ENCODE measurements around the gene NHLH1. TPM values are rescaled to one million over a fixed set of nuclear protein-coding genes. Genes with fewer than 3 reads are reported as not detected.
A peak's percentile ranks its signal among the peaks of the same experiment; 100 is the strongest.

Gene NHLH1
- total RNA-seq, 2 experiments from 2014 or later = 0.32 to 0.42 TPM

GRCh38 chr1:160342953-160343869 is 23.7 kb upstream of the NHLH1 start, which contains the start of the genes COPA and NCSTN:
Gene COPA, minus strand, starts transcription at chr1:160343250. Its CDS starts 80 bp downstream, at chr1:160343170.
Gene NCSTN, plus strand, starts transcription at chr1:160343383. Its CDS starts 14 bp downstream, at chr1:160343397.
- Mint-ChIP-seq H3K9me3 (ENCODE audit: low read depth) (no peaks in the 10 kb centered on the region), H3K36me3 (ENCODE audit: low read depth) (peaks cover 44% of the 10 kb centered on the region), H3K4me1 (peaks cover 31% of the 10 kb centered on the region), H3K27ac (peak within 1 kb of the TSS; percentile 100), H3K4me3 (peak within 1 kb of the TSS; percentile 100), H3K27me3 (no peaks in the 10 kb centered on the region)
- peak; percentile 94 for DNase-seq
- ATAC-seq = peak; percentile 99
- ChIA-PET CTCF (interaction anchor here (0.6 to 0.9 kb wide), 3 partner anchors 239 to 658 kb away, joined by 3 read pairs; no protein-coding TSS in a partner anchor), POLR2A (no interaction called here)
- intact Hi-C loops (cut with DNase I, micrococcal nuclease) = loop anchor here (1.0 to 5.0 kb wide), 7 partner anchors 58 to 1404 kb away; partner anchors contain the start of genes PEX19 (in 2 of the 2), DCAF8 (in 1 of the 2), DUSP12 (in 1 of the 2) and IGSF8 (in 1 of the 2)

GRCh38 chr1:160344241-160344640 is 22.6 kb upstream of the NHLH1 start:
- Mint-ChIP-seq H3K4me3 (peak overlapping the region; percentile 100), H3K27ac (peak overlapping the region; percentile 100), H3K27me3 (no peaks in the 10 kb centered on the region), H3K36me3 (ENCODE audit: low read depth) (peaks cover 37% of the 10 kb centered on the region), H3K9me3 (ENCODE audit: low read depth) (no peaks in the 10 kb centered on the region), H3K4me1 (peaks cover 27% of the 10 kb centered on the region)
- ChIA-PET CTCF (interaction anchor here (0.6 to 1.3 kb wide), 5 partner anchors 10 to 275 kb away, joined by 3 to 8 read pairs (median 3); no protein-coding TSS in a partner anchor), POLR2A (no interaction called here)
- intact Hi-C loops (cut with DNase I, micrococcal nuclease) = loop anchor here in 1 of 2 experiments (5.0 kb wide), 1 partner anchor 1403 kb away; the partner anchor contains the start of gene DUSP12
- ATAC-seq (no peak), DNase-seq (no peak)

DNA sequence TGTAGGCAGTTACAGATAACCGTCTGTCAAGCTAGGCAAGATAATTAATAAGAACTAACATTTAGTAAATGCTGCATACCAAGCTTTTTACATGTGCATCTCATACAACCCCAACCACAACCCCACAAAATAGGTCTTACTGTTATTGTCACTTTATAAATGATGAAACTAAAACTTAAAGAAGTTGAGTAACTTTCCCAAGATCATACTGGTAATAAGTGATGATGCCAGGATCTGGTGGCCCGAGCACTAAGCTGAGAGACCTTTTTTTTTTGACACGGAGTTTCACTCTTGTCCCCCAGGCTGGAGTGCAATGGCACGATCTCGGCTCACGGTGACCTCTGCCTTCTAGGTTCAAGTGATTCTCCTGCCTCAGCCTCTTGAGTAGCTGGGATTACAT is 21.9 kb upstream of the NHLH1 start:
- POLR2A ChIA-PET = no interaction called here
- intact Hi-C loops (cut with DNase I, micrococcal nuclease) = loop anchor here in 1 of 2 experiments (5.0 kb wide), 1 partner anchor 1402 kb away; the partner anchor contains the start of gene DUSP12
- Mint-ChIP-seq H3K4me1 (peaks cover 27% of the 10 kb centered on the region), H3K4me3 (peak overlapping the region; percentile 100), H3K36me3 (ENCODE audit: low read depth) (peaks cover 38% of the 10 kb centered on the region), H3K27me3 (no peaks in the 10 kb centered on the region), H3K9me3 (ENCODE audit: low read depth) (no peaks in the 10 kb centered on the region), H3K27ac (no peak overlapping the region)
- DNase-seq (no peak), ATAC-seq (no peak)
- CTCF ChIA-PET = interaction anchor here (0.6 to 1.4 kb wide), 8 partner anchors 9 to 1150 kb away, joined by 3 to 8 read pairs (median 3); no protein-coding TSS in a partner anchor

- DNase-seq (no peak), ATAC-seq (no peak)
- Mint-ChIP-seq H3K27me3 (no peaks in the 10 kb centered on the region), H3K4me3 (no peak overlapping the region), H3K9me3 (ENCODE audit: low read depth) (no peaks in the 10 kb centered on the region), H3K4me1 (peaks cover 16% of the 10 kb centered on the region), H3K27ac (no peak overlapping the region), H3K36me3 (ENCODE audit: low read depth) (peaks cover 37% of the 10 kb centered on the region)
- ChIA-PET POLR2A (interaction anchor here (0.6 kb wide), 1 partner anchor 12 kb away, joined by 3 read pairs; no protein-coding TSS in a partner anchor), CTCF (interaction anchor here (0.8 to 1.6 kb wide), 5 partner anchors 8 to 55 kb away, joined by 3 to 6 read pairs (median 4); no protein-coding TSS in a partner anchor)
- intact Hi-C loops (cut with DNase I, micrococcal nuclease) = no loop called here
Observed at GRCh38 chr1:160346463-160346862, 20.4 kb upstream of the NHLH1 start.

DNA sequence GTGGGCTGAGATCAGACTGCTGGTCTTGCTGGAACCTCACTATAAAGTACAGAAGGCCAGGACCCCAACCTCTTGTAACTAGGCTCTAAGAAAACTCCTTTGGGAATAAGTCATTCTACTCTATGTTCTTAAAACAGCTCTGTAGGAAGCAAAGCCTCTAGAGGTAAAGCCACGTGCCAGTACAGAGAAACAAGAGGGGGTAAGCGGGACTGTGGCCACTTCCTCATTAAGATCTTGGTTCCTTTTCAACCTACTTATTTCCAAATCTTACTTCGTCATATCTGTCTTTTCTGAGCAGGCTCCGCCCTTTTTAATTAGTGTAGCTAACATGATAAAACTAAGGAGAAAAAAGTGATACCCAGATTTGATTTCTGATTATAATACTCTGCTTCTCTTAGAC is 19.9 kb upstream of the NHLH1 start:
- CTCF ChIA-PET = interaction anchor here (1.0 to 1.6 kb wide), 3 partner anchors 8 to 30 kb away, joined by 3 to 6 read pairs (median 5); no protein-coding TSS in a partner anchor
- H3K4me3 Mint-ChIP-seq = no peak overlapping the region
- H3K27me3 Mint-ChIP-seq = no peaks in the 10 kb centered on the region
- POLR2A ChIA-PET = no interaction called here
- no peak for DNase-seq
- intact Hi-C loops (cut with DNase I, micrococcal nuclease) = no loop called here
- H3K9me3 Mint-ChIP-seq (ENCODE audit: low read depth) = no peaks in the 10 kb centered on the region
- ATAC-seq = no peak
- H3K4me1 Mint-ChIP-seq = peaks cover 11% of the 10 kb centered on the region
- no peak overlapping the region for H3K27ac Mint-ChIP-seq
- peaks cover 40% of the 10 kb centered on the region for H3K36me3 Mint-ChIP-seq (ENCODE audit: low read depth)

- CTCF ChIA-PET = interaction anchor here (0.9 to 1.9 kb wide), 6 partner anchors 10 to 255 kb away, joined by 3 to 5 read pairs (median 4); no protein-coding TSS in a partner anchor
- POLR2A ChIA-PET = no interaction called here
- H3K36me3 Mint-ChIP-seq (ENCODE audit: low read depth) = peaks cover 52% of the 10 kb centered on the region
Observed at GRCh38 chr1:160351629-160352028, 15.2 kb upstream of the NHLH1 start.

DNA sequence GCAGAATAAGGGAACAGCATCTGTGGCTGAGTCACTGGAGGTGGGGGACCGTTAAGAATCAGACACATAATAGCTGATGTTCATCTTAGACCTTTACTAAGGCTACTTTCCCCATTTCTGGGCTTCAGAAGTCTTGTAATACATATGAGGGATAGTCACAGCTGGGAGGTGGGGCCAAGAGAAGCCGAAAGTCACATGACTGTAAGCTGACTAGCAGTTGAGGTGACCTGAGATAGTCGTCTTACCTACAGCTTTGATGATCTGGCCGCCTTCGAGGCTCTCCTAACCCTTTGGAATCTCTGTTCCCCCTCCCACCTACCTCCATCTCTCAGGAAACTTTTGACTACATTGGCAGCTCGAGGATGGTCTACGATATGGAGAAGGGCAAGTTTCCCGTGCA is 14.3 kb upstream of the NHLH1 start:
- no peak overlapping the region for H3K27ac Mint-ChIP-seq
- POLR2A ChIA-PET = interaction anchor here (0.6 to 1.0 kb wide), 2 partner anchors 25 to 308 kb away, joined by 4 to 6 read pairs; no protein-coding TSS in a partner anchor

More at GRCh38 chr1:160351629-160352028, 15.2 kb upstream of the NHLH1 start:
- Mint-ChIP-seq H3K9me3 (ENCODE audit: low read depth) (no peaks in the 10 kb centered on the region), H3K4me1 (no peaks in the 10 kb centered on the region), H3K27me3 (no peaks in the 10 kb centered on the region), H3K4me3 (no peak overlapping the region), H3K27ac (no peak overlapping the region)
- no peak for ATAC-seq
- DNase-seq = no peak
- intact Hi-C loops (cut with DNase I, micrococcal nuclease) = no loop called here

DNA sequence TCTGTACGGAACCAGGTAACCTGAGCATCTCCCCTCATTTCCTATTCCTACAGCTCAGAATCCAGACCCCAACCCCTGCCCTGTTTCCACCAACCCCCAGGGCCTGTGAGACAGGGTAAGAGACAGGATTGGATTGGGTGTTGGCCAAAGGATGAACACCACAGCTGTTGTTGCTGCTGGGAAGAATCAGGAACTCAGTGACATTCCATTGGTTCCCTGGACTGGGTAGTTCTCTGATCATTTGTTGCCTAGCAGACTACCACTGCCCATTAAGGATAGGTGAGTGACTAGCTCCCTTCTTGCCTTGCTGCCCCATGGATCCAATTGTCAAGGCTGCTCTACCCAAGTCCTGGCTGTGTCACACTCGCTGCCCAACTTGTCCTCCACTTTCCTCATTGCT is 13.6 kb upstream of the NHLH1 start:
- H3K4me1 Mint-ChIP-seq = no peaks in the 10 kb centered on the region
- H3K27me3 Mint-ChIP-seq = no peaks in the 10 kb centered on the region
- CTCF ChIA-PET = interaction anchor here (0.7 to 3.9 kb wide), 10 partner anchors 9 to 272 kb away, joined by 3 to 38 read pairs (median 6); no protein-coding TSS in a partner anchor
- no peak overlapping the region for H3K27ac Mint-ChIP-seq
- DNase-seq (no peak), ATAC-seq (no peak)
- H3K4me3 Mint-ChIP-seq = no peak overlapping the region
- POLR2A ChIA-PET = interaction anchor here (0.6 to 1.0 kb wide), 2 partner anchors 24 to 307 kb away, joined by 4 to 6 read pairs; no protein-coding TSS in a partner anchor
- no peaks in the 10 kb centered on the region for H3K9me3 Mint-ChIP-seq (ENCODE audit: low read depth)
- intact Hi-C loops (cut with DNase I, micrococcal nuclease) = no loop called here
- H3K36me3 Mint-ChIP-seq (ENCODE audit: low read depth) = peaks cover 59% of the 10 kb centered on the region

More for the DNA sequence above, 14.3 kb upstream of the NHLH1 start:
- Mint-ChIP-seq H3K4me3 (no peak overlapping the region), H3K4me1 (no peaks in the 10 kb centered on the region), H3K9me3 (ENCODE audit: low read depth) (no peaks in the 10 kb centered on the region), H3K27me3 (no peaks in the 10 kb centered on the region), H3K36me3 (ENCODE audit: low read depth) (peaks cover 58% of the 10 kb centered on the region)
- CTCF ChIA-PET = interaction anchor here (0.6 to 3.9 kb wide), 5 partner anchors 15 to 530 kb away, joined by 3 to 38 read pairs (median 4); no protein-coding TSS in a partner anchor
- DNase-seq (no peak), ATAC-seq (no peak)
- intact Hi-C loops (cut with DNase I, micrococcal nuclease) = no loop called here

DNA sequence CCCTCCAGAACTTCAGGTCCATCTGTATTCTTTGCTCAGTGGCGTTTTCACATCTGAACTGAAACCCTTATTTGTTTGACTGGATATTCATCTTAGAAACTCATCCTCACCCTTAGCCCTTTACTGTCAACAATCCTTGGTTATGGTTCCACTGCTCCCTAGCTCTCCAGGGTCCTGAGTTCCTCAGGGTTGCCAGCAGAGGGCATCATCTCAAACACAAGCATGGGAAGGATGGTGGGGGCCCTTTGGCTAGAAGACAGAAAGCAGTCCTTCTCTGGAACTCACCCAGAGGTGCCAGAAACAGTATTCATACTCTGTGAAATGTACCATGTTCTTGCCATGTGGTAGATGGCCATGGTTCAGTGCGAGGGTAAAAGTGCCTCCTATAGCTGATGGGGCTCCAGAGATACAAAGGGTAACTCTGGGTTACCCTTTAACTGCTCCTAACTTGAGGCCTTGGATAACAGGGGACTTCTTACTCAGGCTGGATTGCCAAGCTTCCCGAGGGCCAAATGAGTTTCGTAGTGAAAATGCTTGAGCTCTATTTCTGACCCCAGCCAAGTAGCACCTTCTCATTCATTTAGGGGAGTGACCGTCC is 12.4 kb upstream of the NHLH1 start:
- POLR2A ChIA-PET = interaction anchor here (0.6 kb wide), 1 partner anchor 53 kb away, joined by 3 read pairs; no protein-coding TSS in a partner anchor
- no peaks in the 10 kb centered on the region for H3K27me3 Mint-ChIP-seq
- H3K4me3 Mint-ChIP-seq = no peak overlapping the region
- CTCF ChIA-PET = interaction anchor here (0.9 to 3.9 kb wide), 16 partner anchors 8 to 255 kb away, joined by 3 to 38 read pairs (median 6); no protein-coding TSS in a partner anchor
- H3K9me3 Mint-ChIP-seq (ENCODE audit: low read depth) = no peaks in the 10 kb centered on the region
- intact Hi-C loops (cut with DNase I, micrococcal nuclease) = no loop called here
- ATAC-seq (peak; percentile 74), DNase-seq (peak; percentile 47)
- peaks cover 62% of the 10 kb centered on the region for H3K36me3 Mint-ChIP-seq (ENCODE audit: low read depth)
- no peaks in the 10 kb centered on the region for H3K4me1 Mint-ChIP-seq
- no peak overlapping the region for H3K27ac Mint-ChIP-seq

GRCh38 chr1:160357286-160358002 is 9.4 kb upstream of the NHLH1 start:
- POLR2A ChIA-PET = interaction anchor here (0.7 kb wide), 1 partner anchor 11 kb away, joined by 3 read pairs; no protein-coding TSS in a partner anchor
- Mint-ChIP-seq H3K4me3 (no peak overlapping the region), H3K9me3 (ENCODE audit: low read depth) (no peaks in the 10 kb centered on the region), H3K27ac (no peak overlapping the region), H3K4me1 (no peaks in the 10 kb centered on the region), H3K27me3 (no peaks in the 10 kb centered on the region), H3K36me3 (ENCODE audit: low read depth) (peaks cover 50% of the 10 kb centered on the region)
- ATAC-seq (no peak), DNase-seq (no peak)
- intact Hi-C loops (cut with DNase I, micrococcal nuclease) = no loop called here
- CTCF ChIA-PET = interaction anchor here (0.7 to 1.8 kb wide), 6 partner anchors 19 to 251 kb away, joined by 3 to 6 read pairs (median 3); no protein-coding TSS in a partner anchor
